ENCODE data around the gene SEPTIN5.
"Not testable (repeated sequence)": the region's sequence is repeated elsewhere in the genome, so short reads cannot be mapped to it uniquely, and the experiment has no call there.

Gene SEPTIN5

DNA sequence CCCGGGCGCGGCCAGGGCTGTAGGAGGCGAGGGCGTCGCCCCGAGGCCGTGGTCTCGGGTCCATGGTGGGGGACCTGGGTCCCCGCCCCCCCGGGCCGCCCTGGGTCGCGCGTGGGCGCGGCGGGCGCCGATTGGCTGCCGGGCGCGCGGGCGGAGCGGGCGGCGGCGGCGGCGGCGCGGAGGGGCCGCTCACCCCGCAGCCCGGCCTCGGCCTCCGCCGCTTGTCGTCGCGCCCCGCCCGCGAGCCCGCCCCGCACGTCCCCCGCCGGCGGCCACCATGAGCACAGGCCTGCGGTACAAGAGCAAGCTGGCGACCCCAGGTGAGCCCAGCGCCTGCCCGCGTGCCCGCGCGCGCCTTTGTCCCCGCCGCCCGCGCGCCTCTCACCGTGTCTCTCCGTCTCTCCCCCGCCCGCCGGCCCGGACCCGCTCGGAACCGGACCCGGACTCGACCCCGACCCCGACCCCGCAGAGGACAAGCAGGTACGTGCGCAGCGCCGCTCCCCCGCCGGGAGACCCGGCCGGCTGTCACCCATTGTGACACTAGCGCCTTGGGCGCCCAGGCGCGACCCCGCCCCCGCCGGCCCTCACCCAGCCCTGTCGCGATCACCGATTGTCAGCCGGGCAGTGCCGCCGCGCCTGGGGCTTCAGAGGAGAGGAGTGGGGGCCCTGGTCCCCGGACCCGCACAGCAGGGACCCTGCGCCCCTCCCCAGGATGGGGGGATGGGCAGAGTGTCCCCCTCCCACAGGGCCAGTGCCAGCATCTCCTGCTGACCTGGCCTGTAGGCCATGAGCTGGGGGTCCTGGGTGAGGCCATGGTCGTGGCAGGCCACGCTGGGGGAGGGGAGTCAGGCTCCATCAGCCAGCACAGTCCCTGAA is at the start of gene SEPTIN5:
TSS of gene SEPTIN5 (plus strand) at position 192 of the 876 bp plus-strand sequence. CDS start at position 278, 86 bp downstream.
- peak; percentile 14 for DNase-seq

DNA sequence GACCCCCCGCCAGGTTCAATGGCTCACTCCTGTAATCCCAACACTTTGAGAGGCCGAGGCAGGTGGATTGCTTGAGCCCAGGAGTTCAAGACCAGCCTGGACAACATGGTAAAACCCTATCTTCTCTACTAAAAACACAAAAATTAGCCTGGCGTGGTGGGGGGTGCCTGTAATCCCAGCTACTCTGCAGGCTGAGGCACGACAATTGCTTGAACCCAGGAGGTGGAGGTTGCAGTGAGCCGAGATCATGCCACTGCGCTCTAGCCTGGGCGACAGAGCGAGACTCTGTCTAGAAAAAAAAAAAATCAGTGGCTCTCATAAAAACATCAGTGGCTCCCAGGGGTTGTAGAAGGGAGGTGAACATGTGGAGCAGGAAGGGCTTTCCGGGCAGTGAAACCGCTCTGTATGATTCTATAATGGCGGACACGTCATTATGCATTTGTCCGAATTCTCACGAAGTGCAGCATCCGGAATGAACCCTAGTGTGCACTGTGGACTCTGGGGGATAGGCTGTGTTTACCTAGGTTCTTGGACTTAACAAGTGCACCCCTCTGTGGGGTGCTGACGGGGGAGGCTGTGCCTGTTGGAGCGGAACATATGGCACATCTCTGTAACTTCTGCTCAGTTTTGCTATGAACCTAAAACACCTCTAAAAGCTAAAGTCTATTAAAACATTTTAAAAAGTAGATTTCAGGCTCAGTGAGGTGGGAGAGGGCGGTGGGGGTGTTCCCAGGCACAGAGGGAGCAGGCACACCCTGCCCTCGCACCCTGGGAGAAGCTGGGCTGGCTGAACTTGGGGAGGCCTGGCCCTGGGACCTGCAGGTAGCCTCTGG is 49.1 kb upstream of the SEPTIN5 start:
- no peak for DNase-seq

DNA sequence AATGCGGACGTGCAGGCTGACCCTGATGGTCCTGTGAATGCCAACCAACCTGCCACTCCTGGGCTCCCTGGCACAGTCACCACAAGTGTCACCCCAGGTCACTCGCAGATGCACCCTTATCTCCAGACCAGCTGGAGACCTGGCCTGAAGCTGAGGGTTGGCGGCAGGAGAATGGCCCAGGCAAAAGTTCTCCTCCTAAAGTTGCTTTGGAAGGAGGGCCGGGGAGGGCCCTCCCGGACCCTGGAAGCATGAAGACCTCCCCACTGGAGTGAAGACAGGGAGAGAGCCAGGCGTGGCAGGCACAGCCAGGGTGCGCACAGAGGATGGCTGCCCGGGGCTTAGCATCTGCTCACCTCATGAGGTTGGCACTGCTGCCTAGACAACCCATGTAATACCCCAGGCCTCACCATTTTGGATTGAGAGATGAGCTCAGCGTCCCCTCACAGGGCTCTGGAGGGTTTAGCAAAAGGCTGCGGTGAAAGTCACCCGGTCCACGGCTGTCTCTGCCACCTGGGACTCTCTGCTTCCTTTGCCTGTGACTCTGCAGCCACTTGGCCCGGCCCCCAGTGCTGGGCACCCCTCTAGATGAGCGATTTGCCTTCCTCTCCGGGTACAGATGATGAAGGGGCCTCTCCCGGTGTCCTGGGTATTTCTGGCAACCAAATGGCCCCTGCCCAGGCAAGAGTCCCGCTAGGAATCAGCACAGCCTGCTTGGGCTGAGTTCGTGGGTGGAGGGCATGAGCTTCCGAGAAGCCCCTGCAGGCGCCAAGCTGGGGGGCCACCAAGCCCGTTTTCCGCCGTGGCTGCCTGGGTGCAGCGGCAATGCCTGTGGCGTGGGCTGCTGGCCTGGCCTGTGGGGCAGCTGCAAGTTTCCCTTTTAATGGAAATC is 48.3 kb upstream of the SEPTIN5 start:
- DNase-seq, result no peak

DNA sequence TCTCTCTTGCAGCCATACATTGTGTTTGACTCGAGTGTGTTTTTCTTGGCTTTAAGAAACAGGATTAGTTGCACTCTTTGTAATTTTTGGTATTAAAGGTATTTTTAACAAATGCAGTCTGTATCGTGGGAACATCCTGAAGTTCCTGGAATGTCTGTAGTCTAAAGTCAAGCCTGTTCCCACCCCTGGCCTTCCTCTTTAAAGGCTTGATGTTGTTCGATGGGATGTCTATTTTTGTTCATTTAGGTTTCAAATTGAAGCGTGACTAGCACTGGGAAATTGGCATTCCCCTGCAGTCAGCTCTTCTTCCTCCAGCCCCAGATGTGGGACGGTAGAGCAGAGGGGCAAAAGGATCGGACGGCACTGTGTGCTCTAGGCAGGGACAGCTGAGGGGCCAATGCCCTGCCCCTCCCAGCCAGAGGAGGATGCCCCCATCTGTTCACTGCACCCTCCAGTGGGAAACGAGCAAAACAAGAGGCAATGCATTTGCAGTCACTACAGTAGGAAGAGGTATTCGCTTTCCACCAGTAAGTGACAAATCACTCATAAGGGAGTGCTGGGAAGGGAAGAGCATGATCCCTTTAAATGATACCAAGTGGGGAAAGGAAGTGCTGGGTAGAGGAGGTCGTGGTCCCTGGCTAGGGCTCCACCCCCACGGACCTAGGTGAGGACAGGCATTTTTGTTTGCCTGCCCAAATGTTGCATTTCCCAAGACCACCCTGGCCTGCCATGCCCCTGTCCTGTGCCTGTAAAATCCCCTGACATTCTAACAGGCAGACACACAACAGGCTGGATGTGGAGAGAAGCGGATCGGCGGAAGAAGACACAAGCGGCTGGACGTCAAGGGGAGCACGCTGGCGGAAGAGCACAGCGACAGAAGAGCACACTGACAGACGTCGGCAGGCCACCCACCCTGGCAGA is 47.4 kb upstream of the SEPTIN5 start:
- DNase-seq, result no peak

DNA sequence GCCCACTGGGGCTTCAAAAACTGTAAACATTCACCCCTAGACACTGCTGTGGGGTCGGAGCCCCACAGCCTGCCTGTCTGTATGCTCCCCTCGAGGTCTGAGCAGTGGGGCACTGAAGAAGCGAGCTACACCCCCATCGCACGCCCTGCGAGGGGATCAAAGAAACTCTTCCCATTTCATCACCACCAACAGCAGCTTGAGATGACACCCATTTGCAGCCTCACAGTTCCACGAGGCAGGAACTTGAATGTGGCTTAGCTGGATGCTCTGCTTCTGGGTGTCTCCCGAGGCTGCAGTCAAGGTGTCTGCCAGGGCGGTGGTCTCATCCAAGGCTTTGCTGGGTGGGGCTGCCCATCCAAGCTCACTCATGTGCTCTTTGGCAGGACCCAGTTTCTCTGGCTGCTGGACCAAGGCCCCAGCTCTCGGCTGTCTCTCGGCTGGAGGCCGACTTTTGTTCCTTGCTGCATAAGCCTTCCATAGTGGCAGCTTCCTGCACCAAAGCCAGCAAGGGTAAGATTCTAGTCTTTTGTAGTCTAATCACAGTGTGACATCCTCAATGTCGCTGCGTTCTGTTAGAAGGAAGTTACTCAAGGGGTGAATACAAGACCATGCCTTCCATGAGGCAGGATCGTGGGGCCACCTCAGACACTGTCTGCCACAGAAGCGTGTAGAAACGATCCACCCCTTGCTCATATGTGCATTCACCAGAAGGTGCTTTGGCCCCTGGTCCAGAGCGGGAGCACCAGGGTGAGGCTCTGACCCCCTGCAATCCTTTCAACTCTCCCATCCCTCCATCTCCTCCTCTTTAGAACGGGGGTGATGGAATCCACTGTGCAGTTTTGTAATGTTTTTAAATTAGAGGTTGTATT is 46.2 kb upstream of the SEPTIN5 start:
- no peak for DNase-seq

DNA sequence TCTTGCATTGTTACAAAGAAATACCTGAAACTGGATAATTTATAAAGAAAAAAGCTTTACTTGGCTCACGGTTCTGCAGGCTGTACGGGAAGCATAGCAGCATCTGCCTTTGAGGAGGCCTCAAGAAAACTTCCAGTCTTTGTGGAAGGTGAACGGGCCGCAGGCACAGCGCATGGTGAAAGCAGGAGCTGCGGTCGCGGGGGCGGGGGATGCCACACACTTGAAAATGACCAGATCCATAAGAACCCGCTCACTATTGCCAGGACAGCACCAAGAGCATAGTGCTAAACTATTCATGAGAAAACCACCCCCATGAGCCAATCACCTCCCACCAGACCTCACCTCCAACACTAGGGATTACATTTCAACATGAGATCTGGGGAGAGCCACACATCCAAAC is 45.6 kb upstream of the SEPTIN5 start:
- no peak for DNase-seq

DNA sequence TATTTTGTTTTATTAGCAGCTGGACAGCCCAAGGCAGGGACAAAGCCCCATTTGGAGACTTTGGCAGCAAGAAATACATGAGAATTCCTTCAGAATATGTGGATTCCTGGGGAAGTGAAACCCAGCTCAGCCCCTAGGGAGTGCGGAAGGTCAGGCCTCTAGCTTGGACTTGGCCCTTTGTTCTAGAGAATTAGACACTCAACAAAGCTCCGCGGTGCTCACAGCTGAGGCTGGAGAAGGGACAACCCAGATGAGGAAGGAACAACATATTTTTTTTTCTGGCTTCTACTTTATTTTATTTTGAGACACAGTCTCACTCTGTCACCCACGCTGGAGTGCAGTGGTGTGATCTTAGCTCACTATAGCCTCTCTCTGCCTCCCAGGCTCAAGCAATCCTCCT is 44.7 kb upstream of the SEPTIN5 start:
- DNase-seq, result no peak

DNA sequence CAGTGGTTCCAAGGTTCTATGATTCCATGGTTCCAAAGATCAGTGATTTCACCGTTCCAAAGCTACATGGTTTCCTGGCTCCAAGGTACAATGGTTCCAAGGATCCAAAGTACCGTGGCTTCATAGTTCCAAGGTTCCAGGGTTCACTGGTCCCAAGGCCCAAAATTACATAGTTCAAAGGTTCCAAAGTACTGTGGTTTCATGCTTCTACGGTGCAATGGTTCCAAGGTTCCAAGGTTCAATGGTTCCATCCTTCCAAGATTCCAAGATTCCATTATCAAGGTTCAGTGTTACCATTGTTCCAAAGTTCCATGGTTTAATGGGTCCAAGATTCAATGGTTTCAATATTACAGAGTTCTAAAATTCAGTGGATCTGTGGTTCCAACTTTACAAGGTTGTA is 43.0 kb upstream of the SEPTIN5 start:
- no peak for DNase-seq

DNA sequence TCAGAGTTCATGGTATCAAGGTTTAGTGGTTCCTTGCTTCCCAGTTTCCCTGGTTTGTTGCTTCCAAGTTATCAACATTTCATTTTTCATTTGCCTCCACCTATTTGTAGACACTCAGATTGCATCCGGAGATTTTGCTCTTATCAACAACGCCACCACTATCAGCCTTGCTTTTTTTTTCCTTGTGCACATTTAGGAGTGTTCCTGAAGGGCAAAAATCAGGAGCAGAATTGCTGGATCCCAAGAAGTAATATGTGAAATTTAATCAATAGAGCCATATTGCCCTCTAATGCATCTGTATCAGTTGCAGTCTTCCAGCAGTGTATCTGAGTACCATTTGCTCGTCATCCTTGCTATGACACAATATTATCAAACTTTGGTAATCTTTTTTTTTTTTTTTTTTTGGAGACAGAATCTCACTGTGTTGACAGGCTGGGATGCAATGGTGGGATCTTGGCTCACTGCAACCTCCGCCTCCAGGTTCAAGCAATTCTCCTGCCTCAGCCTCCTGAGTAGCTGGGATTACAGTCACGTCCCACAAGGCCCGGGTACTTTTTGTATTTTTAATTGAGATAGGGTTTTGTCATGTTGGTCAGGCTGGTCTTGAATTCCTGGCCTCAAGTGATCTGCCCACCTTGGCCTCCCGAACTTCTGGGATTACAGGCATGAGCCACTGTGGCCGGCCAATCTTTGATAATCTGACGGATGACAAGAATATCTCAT is 42.1 kb upstream of the SEPTIN5 start:
- DNase-seq, result no peak

DNA sequence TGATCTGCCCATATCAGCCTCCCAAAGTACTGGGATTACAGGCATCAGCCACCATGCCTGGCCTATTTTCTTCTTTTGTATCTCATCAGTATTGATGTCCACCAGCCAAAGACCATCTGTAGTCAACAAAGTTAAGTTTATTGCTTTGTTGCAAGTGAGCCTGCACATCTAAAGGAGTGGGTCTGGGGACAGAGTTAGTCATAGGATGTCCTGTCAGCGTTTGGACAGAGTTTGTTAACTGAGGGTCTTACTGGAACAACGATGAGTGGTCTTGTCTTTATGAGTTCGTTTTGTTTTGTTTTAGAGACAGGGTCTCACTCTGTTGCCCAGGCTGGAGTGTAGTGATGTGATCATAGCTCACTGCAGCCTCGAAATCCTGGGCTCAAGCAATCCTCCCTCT is 40.6 kb upstream of the SEPTIN5 start:
- DNase-seq, result no peak

DNA sequence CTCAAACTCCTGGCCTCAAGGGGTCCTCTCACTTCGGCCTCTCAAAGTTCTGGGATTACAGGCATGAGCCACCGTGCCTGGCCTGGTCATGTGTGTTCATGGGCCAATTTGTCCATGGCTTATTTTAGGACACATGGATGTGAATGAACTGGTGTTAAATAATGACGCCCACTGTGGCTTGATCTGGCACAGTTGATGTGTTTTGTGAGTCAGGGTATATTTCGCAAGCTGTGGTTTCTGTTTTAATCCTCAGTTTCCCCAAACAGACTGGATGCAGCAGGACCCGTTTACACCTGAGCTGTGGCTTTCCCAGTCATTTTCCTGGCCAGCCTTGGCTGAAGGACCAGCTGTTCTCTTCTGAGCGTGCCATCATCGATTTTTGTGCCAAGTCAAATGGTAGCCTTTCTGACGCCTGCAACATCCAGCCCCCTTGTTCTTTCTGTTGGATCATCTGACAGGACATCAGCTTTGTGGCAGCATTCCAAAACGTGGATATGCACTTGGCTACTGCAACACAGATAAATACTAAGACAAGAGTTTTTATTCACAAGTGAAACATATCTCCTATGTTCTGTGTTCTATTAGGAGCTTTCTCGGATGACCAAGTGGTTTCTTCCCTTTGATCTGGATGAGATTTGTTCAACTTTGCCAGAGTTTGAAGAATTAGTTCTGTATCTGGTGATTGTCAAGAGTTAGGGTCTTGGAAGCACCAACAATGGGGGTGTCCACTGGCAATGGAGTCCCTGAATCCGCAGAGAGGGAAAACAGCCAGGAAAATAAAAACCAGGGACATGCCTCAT is 40.0 kb upstream of the SEPTIN5 start:
- no peak for DNase-seq

DNA sequence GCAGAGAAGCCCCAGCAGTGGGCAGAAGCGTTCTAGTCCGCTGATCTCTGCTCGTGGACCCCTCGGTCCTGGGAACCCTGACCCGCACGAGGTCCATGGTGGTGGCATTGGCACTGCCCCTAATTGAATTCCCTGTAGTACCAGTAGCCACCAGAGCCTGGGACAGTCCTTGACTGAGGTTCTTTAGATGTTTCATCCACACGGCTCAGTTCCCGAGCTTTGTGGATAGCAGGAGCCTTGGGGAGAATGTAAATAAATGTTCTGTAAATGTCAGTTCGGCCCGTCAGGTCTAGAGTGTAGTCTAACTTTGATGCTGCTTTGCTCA is 39.4 kb upstream of the SEPTIN5 start:
- no peak for DNase-seq

DNA sequence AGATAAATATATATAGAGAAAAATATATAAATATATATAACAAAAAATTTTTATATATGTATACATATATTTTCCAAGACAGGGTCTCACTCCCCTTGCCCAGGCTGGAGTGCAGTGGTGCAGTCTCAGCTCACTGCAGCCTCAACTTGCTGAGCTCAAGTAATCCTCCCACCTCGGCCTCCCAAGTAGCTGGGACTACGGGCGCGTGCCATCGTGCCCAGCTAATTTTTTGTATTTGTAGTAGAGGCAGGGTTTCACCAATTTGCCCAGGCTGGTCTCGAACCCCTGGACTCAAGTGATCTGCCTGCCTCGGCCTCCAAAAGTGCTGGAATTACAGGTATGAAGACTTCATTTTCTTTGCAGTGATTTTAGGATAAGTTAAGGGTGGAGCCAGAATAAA is 38.9 kb upstream of the SEPTIN5 start:
- DNase-seq, result no peak

DNA sequence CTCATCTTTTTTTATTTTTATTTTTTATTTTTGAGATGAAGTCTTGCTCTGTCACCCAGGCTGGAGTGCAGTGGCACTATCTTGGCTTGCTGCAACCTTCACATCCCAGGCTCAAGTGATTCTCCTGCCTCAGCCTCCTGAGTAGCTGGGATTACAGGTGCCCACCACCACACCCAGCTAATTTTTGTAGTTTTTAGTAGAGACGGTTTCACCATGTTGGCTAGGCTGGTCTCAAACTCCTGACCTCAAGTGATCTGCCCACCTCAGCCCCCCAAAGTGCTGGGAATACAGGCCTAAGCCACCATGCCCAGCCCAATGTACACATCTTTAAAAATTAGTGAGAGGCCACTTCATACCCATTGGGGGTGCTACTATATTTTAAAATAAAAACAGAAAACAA is 37.9 kb upstream of the SEPTIN5 start:
- DNase-seq, result not testable (repeated sequence)

DNA sequence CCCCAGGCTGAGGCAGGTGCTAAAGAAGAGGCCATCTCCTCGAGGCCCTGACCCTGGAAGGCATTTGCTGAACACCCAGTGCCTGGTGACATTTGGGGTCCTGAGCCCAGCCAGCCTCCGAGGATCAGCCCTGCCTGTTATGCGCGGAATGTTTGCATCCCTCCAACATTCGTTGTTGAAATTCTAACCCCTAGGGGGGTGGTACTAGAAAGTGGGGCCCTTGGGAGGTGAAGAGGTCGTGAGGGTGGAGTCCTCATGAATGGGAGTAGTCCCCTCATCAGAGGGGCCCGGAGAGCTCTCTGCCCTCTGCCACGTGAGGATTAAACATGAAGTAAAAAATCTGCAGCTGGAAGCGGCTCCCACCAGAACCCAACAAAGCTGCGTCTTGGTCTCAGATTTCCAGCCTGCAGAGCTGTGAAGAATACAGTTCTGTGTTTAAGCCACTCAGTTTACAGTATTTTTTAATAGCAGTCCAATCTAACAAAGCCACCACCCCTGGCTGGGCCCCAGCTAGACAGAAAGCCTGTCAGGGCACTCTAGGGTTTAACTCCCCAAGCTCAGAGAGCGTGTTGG is 35.3 kb upstream of the SEPTIN5 start:
- no peak for DNase-seq

DNA sequence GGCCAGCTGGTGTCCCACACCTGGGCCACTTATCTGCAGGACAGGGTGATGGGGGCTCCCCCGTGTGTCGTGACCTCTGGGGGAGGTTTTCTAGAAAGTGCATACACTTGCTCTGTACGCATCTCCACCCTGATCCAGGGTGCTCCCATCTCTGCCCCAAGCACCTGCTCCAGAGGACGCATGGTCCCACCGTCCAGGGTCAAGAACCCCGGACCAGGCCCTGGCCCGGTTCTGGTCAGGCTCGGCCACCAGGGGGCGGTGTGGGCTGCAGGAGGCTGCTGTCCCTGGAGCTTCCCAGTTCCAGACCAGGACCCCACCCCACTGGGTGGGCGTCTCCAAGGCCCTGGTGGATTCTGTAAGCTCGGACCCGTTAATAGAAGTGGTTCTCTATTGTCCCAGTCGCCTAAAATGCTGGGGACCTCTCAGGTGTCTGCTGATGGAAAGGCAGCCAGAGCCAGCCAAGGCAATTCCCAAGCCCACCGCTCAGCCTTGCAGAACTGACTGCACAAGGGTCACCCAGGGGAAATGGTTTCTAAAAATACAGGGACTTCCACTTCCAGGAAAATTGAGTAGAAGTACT is 34.7 kb upstream of the SEPTIN5 start:
- no peak for DNase-seq

DNA sequence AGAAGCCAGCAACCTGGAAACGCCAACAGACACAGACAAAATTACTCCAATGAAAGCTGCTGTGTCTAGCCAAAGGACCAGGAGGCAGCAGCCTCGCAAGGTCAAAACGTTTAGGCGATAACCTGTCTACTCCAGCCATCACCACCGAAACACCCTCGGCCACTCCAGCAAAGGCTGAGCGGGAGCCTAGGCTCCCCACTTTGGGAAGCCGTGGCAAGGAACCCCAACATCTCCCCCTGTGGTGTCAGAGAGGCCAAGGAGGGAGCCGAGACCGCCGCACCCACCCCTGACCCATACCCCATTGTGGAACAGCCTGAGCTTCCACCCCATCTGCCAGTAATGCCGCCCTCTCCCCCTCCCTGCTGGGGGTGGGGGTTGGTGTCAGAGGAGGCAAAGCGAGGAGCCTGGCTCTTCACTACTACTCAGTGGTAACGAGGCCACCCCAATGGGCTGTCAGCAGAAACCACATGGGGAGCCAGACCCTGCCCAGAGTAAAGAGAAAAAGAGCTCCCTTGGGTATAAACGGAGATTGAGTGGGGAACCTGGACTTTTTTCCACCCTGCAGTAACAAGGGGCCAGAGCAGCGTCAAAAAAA is 33.9 kb upstream of the SEPTIN5 start:
- no peak for DNase-seq

Data from NCI-H2171 treated with DMSO at 0.1 percent for 48 hours (cell line).